GM21390 (cell line): ENCODE data around the gene BCL11B.

Experiments
- ATAC-seq: cut with Tn5 transposase; IDR thresholded peaks from one replicate; pipeline ENCODE4 v1.9.1; 2021; ENCODE audit not compliant: unreplicated experiment

BCL11B gene

GRCh38 chr14:99271951-99272631, at the start of gene BCL11B:
Gene BCL11B (minus strand): TSS chr14:99272197. CDS start chr14:99271218, 979 bp downstream.
- peak; percentile 79 for ATAC-seq

GRCh38 chr14:99321236-99321925, 49.4 kb upstream of the BCL11B start:
- ATAC-seq: no peak

- ATAC-seq: no peak
Observed at GRCh38 chr14:99320621-99321235, 48.7 kb upstream of the BCL11B start.

GRCh38 chr14:99320105-99320572, 48.1 kb upstream of the BCL11B start:
- peak; percentile 72 for ATAC-seq

GRCh38 chr14:99318959-99319295, 46.9 kb upstream of the BCL11B start:
- ATAC-seq: no peak

GRCh38 chr14:99318091-99318958, 46.3 kb upstream of the BCL11B start:
- no peak for ATAC-seq

GRCh38 chr14:99317231-99318090, 45.5 kb upstream of the BCL11B start:
- ATAC-seq: no peak

GRCh38 chr14:99316281-99317163, 44.5 kb upstream of the BCL11B start:
- ATAC-seq: no peak

- ATAC-seq: no peak
Observed at GRCh38 chr14:99315197-99315596, 43.2 kb upstream of the BCL11B start.

- ATAC-seq: no peak
Observed at GRCh38 chr14:99314623-99315022, 42.6 kb upstream of the BCL11B start.

GRCh38 chr14:99313234-99313633, 41.2 kb upstream of the BCL11B start:
- no peak for ATAC-seq

- ATAC-seq: no peak
Observed at GRCh38 chr14:99312106-99312505, 40.1 kb upstream of the BCL11B start.

- ATAC-seq: no peak
Observed at GRCh38 chr14:99309220-99309766, 37.3 kb upstream of the BCL11B start.

- no peak for ATAC-seq
Observed at GRCh38 chr14:99304208-99304607, 32.2 kb upstream of the BCL11B start.

GRCh38 chr14:99300190-99300589, 28.2 kb upstream of the BCL11B start:
- no peak for ATAC-seq

- no peak for ATAC-seq
Observed at GRCh38 chr14:99296517-99296916, 24.5 kb upstream of the BCL11B start.

GRCh38 chr14:99289394-99290189, 17.6 kb upstream of the BCL11B start:
- ATAC-seq: no peak

- no peak for ATAC-seq
Observed at GRCh38 chr14:99288948-99289347, 17.0 kb upstream of the BCL11B start.
